ENCODE results near the gene NACC2. TPM values are rescaled to one million over a fixed set of nuclear protein-coding genes. Genes with fewer than 3 reads are reported as not detected.
"Not testable (repeated sequence)": the region's sequence is repeated elsewhere in the genome, so short reads cannot be mapped to it uniquely, and the experiment has no call there.

NACC2 gene
- total and polyA plus RNA-seq, 9 donors: 6.8 to 11.7 (median 9.3) TPM

GRCh38 chr9:136045595-136046553, 49.2 kb downstream of the NACC2 start:
- no peak overlapping the region for H3K4me3 ChIP-seq (ENCODE audit: low read length)
- peak; percentile 9 for DNase-seq
- H3K36me3 ChIP-seq (ENCODE audit: control insufficient read depth, insufficient read depth, low read length): peaks cover 25% of the 10 kb centered on the region
- no peaks in the 10 kb centered on the region for H3K9me3 ChIP-seq (replicated peaks; ENCODE audit: control insufficient read depth, low read depth, low read length)
- H3K4me1 ChIP-seq (ENCODE audit: control insufficient read depth, insufficient read depth, low read length): peaks cover 41% of the 10 kb centered on the region
- H3K27me3 ChIP-seq (ENCODE audit: control insufficient read depth, insufficient read depth, low read length): peaks cover 5% of the 10 kb centered on the region
- 77% methylated on average over 31 of the region's 44 CpGs for WGBS (ENCODE audit: insufficient coverage)
- no peak overlapping the region for H3K27ac ChIP-seq (ENCODE audit: low read length)

- peaks cover 25% of the 10 kb centered on the region for H3K36me3 ChIP-seq (ENCODE audit: control insufficient read depth, insufficient read depth, low read length)
These were observed 50.0 kb downstream of the NACC2 start for GRCh38 chr9:136044971-136045594.

GRCh38 chr9:136044207-136044970, 50.7 kb downstream of the NACC2 start:
- no peak for DNase-seq
- peaks cover 35% of the 10 kb centered on the region for H3K4me1 ChIP-seq (ENCODE audit: control insufficient read depth, insufficient read depth, low read length)
- peaks cover 22% of the 10 kb centered on the region for H3K36me3 ChIP-seq (ENCODE audit: control insufficient read depth, insufficient read depth, low read length)
- no peak overlapping the region for H3K4me3 ChIP-seq (ENCODE audit: low read length)
- H3K27ac ChIP-seq (ENCODE audit: low read length): no peak overlapping the region
- H3K9me3 ChIP-seq (replicated peaks; ENCODE audit: control insufficient read depth, low read depth, low read length): peaks cover 4% of the 10 kb centered on the region
- WGBS (ENCODE audit: insufficient coverage): 88% methylated on average over 17 of the region's 25 CpGs
- H3K27me3 ChIP-seq (ENCODE audit: control insufficient read depth, insufficient read depth, low read length): no peaks in the 10 kb centered on the region

More at GRCh38 chr9:136044971-136045594, 50.0 kb downstream of the NACC2 start:
- Histone ChIP-seq H3K4me1 (ENCODE audit: control insufficient read depth, insufficient read depth, low read length) (peaks cover 35% of the 10 kb centered on the region), H3K9me3 (replicated peaks; ENCODE audit: control insufficient read depth, low read depth, low read length) (no peaks in the 10 kb centered on the region), H3K27me3 (ENCODE audit: control insufficient read depth, insufficient read depth, low read length) (no peaks in the 10 kb centered on the region), H3K27ac (ENCODE audit: low read length) (no peak overlapping the region), H3K4me3 (ENCODE audit: low read length) (no peak overlapping the region)
- 68% methylated on average over 14 of the region's 16 CpGs for WGBS (ENCODE audit: insufficient coverage)
- DNase-seq: peak; percentile 48

- peaks cover 17% of the 10 kb centered on the region for H3K36me3 ChIP-seq (ENCODE audit: control insufficient read depth, insufficient read depth, low read length)
- H3K27ac ChIP-seq (ENCODE audit: low read length): no peak overlapping the region
- DNase-seq: peak; percentile 0
- WGBS (ENCODE audit: insufficient coverage): 80% methylated on average over 16 of the region's 18 CpGs
- H3K4me1 ChIP-seq (ENCODE audit: control insufficient read depth, insufficient read depth, low read length): peaks cover 32% of the 10 kb centered on the region
- no peak overlapping the region for H3K4me3 ChIP-seq (ENCODE audit: low read length)
- H3K9me3 ChIP-seq (replicated peaks; ENCODE audit: control insufficient read depth, low read depth, low read length): peaks cover 4% of the 10 kb centered on the region
- H3K27me3 ChIP-seq (ENCODE audit: control insufficient read depth, insufficient read depth, low read length): no peaks in the 10 kb centered on the region
These were observed 51.6 kb downstream of the NACC2 start for GRCh38 chr9:136043441-136043991.

- H3K27ac ChIP-seq (ENCODE audit: low read length): no peak overlapping the region
- no peak overlapping the region for H3K4me3 ChIP-seq (ENCODE audit: low read length)
- DNase-seq: no peak
- H3K36me3 ChIP-seq (ENCODE audit: control insufficient read depth, insufficient read depth, low read length): peaks cover 8% of the 10 kb centered on the region
- 80% methylated on average over 1 of the region's 1 CpG for WGBS (ENCODE audit: insufficient coverage)
- peaks cover 8% of the 10 kb centered on the region for H3K9me3 ChIP-seq (replicated peaks; ENCODE audit: control insufficient read depth, low read depth, low read length)
- no peaks in the 10 kb centered on the region for H3K27me3 ChIP-seq (ENCODE audit: control insufficient read depth, insufficient read depth, low read length)
- peaks cover 26% of the 10 kb centered on the region for H3K4me1 ChIP-seq (ENCODE audit: control insufficient read depth, insufficient read depth, low read length)
These were observed 52.5 kb downstream of the NACC2 start for GRCh38 chr9:136042541-136042940.

- H3K36me3 ChIP-seq (ENCODE audit: control insufficient read depth, insufficient read depth, low read length); H3K27ac ChIP-seq (ENCODE audit: low read length); H3K9me3 ChIP-seq (replicated peaks; ENCODE audit: control insufficient read depth, low read depth, low read length); H3K27me3 ChIP-seq (ENCODE audit: control insufficient read depth, insufficient read depth, low read length); DNase-seq; H3K4me3 ChIP-seq (ENCODE audit: low read length): not testable (repeated sequence)
- peaks cover 15% of the 10 kb centered on the region for H3K4me1 ChIP-seq (ENCODE audit: control insufficient read depth, insufficient read depth, low read length)
- 89% methylated on average over 2 of the region's 2 CpGs for WGBS (ENCODE audit: insufficient coverage)
These were observed 54.2 kb downstream of the NACC2 start for GRCh38 chr9:136040848-136041247.

- DNase-seq: no peak
- WGBS (ENCODE audit: insufficient coverage): no CpG with 5 or more reads among the region's 2 CpGs
- peaks cover 10% of the 10 kb centered on the region for H3K9me3 ChIP-seq (replicated peaks; ENCODE audit: control insufficient read depth, low read depth, low read length)
- peaks cover 2% of the 10 kb centered on the region for H3K4me1 ChIP-seq (ENCODE audit: control insufficient read depth, insufficient read depth, low read length)
- no peak overlapping the region for H3K4me3 ChIP-seq (ENCODE audit: low read length)
- H3K36me3 ChIP-seq (ENCODE audit: control insufficient read depth, insufficient read depth, low read length): peaks cover 2% of the 10 kb centered on the region
- H3K27me3 ChIP-seq (ENCODE audit: control insufficient read depth, insufficient read depth, low read length): no peaks in the 10 kb centered on the region
- no peak overlapping the region for H3K27ac ChIP-seq (ENCODE audit: low read length)
These were observed 55.6 kb downstream of the NACC2 start for GRCh38 chr9:136039488-136039887.

- H3K4me1 ChIP-seq (ENCODE audit: control insufficient read depth, insufficient read depth, low read length): peaks cover 8% of the 10 kb centered on the region
- no peaks in the 10 kb centered on the region for H3K27me3 ChIP-seq (ENCODE audit: control insufficient read depth, insufficient read depth, low read length)
- H3K9me3 ChIP-seq (replicated peaks; ENCODE audit: control insufficient read depth, low read depth, low read length): peaks cover 10% of the 10 kb centered on the region
- H3K4me3 ChIP-seq (ENCODE audit: low read length): no peak overlapping the region
- no peak overlapping the region for H3K27ac ChIP-seq (ENCODE audit: low read length)
- DNase-seq: no peak
- no CpG with 5 or more reads among the region's 2 CpGs for WGBS (ENCODE audit: insufficient coverage)
- H3K36me3 ChIP-seq (ENCODE audit: control insufficient read depth, insufficient read depth, low read length): no peaks in the 10 kb centered on the region
These were observed 58.2 kb downstream of the NACC2 start for GRCh38 chr9:136036848-136037247.

- DNase-seq: no peak
- H3K9me3 ChIP-seq (replicated peaks; ENCODE audit: control insufficient read depth, low read depth, low read length): peaks cover 10% of the 10 kb centered on the region
- H3K4me1 ChIP-seq (ENCODE audit: control insufficient read depth, insufficient read depth, low read length): peaks cover 10% of the 10 kb centered on the region
- 84% methylated on average over 3 of the region's 6 CpGs for WGBS (ENCODE audit: insufficient coverage)
- no peak overlapping the region for H3K27ac ChIP-seq (ENCODE audit: low read length)
- no peak overlapping the region for H3K4me3 ChIP-seq (ENCODE audit: low read length)
- H3K36me3 ChIP-seq (ENCODE audit: control insufficient read depth, insufficient read depth, low read length): no peaks in the 10 kb centered on the region
- no peaks in the 10 kb centered on the region for H3K27me3 ChIP-seq (ENCODE audit: control insufficient read depth, insufficient read depth, low read length)
These were observed 59.0 kb downstream of the NACC2 start for GRCh38 chr9:136036050-136036449.
